NCI-H1417 (cell line): ENCODE results near the gene SLC2A9.
"Not testable (repeated sequence)": the region's sequence is repeated elsewhere in the genome, so short reads cannot be mapped to it uniquely, and the experiment has no call there.

ENCODE experiments used
- DNase-seq, 3 experiments: peaks; one replicate each; lab custom pipeline; 2025; lab: John Stamatoyannopoulos, UW

SLC2A9 gene

DNA sequence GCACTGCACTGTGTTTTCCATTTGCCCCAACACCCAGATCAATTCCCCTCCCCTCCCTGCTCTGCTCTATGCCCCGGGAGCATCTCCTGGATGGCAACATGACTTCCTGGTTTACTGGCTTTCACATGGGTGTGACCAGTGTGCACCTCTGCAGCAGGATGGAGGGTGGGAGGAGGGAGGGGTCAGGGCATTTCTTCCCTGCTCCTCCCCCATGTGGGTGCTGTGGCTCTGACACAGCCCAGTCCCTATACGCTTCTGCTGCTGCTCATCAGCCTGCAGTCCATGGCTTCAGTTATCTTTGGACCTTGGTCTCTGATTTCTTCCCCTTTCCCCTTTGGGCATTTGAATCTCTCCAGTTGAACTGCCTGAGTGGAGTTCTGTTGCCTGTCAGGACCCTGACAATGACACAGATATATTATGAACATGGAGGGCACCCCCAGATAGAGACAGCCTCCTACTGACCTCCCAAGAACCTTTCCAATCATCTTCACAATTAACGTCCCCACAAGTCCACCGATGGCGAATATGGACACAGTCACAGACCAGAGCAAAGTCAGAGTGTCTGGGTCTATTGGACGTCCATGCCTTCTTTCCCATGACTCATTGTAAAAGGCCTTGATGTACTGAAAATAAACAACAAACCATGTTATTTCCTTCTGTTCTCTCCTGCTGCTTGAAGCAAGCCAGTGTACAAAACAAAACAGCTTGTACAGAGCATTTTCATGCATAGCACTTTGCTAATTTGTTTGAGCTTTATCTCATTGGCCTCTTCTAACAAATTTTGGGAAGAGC, 24.8 kb downstream of the SLC2A9 start:
- DNase-seq: no peak

- DNase-seq: no peak
Observed at GRCh38 chr4:9994246-9994847, 26.9 kb downstream of the SLC2A9 start.

DNA sequence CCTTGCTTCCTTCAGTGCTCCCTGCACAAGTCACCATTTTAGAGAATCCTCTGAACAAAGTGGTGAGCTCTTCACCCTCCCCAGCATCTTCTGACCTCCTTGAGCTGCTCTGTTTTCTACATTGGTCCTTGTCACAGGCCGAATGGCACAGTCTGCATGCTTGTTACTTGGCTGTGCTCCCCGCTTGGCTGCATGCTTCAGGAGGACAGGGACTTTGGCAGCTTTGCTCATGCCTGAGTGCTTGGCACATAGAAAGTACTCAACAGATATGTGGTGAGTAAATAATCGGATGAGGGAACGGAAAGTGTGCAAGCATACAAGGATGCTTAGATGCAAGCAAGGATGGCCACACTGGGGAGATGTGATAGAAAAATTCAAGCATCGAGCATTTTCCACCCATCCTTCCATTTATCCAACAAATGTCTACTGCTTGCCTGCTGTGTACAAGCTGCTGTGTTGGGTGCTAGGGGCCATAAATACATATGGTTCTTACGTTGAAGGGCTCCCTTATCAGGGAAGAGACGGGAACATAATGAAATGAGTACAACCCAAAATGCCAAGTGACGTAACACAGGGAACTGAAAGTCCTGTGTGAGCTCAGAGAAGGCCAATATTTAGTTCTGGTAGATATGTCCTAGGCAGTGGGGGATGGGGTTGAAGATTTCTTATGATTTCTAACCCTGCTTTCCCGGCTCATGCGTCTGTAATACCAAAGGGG, 31.2 kb downstream of the SLC2A9 start:
- DNase-seq: no peak

GRCh38 chr4:9988933-9989332, 32.4 kb downstream of the SLC2A9 start:
- no peak for DNase-seq

DNA sequence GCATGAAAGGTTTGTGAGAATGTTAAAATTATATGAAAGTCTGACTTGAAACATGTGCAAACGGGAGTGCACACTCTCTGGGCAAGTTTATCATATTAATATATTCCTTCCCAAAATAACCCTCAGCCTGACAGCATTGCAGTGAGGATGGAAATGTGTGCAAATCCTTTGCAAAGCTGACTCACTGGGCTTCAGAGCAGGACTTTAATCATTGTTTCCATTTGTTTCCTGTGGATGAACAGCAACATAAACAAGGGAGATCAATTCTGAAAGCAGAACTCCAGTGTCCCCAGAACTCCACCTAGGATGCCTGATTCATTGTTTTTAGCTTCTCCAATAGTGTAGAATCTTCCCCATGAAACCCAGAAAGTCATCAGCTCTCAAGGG, 32.9 kb downstream of the SLC2A9 start:
- DNase-seq: no peak

DNA sequence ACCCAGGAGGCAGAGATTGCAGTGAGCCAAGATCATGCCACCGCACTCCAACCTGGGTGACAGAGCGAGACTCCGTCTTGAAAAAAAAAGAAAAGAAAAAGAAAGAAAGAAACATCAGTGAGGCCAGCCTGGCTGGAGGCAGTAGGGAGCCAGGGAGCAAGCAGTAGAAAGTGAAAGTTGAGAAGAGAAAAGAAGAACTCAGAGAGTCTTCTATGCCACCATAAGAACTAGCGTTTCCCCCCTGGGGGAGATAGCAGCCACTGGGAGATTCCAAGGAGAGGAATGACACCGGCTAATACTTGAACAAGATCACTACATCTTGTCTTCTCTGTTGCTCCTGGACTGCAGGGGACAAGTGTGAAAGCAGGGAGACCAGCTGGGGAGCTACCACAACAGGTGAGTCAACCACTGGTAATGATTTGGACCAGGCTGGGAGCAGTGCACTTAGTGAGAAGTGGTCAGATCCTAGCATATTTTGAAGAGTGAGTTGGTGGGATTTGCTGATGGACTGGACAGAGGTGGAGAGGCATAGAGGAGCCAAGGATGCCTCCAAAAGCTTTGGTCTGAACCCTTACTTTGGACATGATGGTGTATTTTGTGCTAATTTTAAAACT, 33.4 kb downstream of the SLC2A9 start:
- no peak for DNase-seq

GRCh38 chr4:9984621-9985020, 36.7 kb downstream of the SLC2A9 start:
- DNase-seq: no peak

DNA sequence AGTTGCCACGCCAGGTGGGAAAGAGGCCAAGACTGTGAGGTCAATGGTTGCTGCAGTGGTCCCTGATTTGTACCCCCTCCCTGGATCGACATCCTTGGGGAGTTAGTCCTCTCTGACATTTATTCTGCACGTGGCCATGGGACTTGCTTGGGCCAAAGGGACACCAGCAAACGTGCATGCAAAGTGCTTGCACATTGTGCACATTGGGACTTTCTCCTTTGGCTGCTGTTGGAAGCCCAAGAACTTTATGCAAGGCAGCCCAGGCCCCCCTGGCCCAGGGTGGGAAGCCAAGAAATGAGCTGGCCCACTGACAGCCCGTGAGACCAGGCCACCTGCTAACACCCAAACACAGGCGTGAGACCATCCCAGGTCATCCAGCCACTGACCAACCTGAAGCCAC, 38.1 kb downstream of the SLC2A9 start:
- no peak for DNase-seq

- DNase-seq: not testable (repeated sequence)
Observed at GRCh38 chr4:9981899-9982298, 39.4 kb downstream of the SLC2A9 start.

GRCh38 chr4:9980898-9981297, 40.4 kb downstream of the SLC2A9 start:
- no peak for DNase-seq

DNA sequence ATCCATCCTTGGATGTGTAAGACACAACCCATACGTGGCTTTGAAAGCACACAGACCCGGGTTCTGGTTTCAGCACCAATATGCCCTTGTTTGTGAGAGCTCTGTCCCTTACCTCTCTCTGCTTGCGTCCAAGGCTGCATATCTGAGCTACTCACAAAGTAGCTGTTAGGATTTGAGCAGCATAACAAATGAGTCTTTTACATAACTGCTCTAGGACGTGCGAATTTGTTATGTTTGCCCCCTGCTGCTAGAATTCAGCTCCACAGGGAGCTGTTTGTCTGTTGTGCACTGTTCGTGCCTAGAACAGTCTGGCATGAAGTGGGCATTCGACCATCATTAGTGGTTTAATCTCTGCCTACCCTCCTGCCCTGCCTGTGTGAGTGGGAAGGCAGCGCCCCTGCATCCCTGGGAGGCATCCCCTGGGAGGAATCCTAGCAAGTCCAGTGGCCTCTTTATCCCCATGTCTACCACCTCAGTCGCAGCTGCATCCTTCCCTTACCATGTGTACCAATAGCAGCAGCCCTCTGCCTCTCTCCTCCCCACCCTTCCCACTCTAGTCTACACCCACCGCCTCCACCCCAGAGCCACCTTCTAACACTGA, 42.1 kb downstream of the SLC2A9 start:
- DNase-seq: peak in 2 of 3 experiments; percentile 70 to 90

DNA sequence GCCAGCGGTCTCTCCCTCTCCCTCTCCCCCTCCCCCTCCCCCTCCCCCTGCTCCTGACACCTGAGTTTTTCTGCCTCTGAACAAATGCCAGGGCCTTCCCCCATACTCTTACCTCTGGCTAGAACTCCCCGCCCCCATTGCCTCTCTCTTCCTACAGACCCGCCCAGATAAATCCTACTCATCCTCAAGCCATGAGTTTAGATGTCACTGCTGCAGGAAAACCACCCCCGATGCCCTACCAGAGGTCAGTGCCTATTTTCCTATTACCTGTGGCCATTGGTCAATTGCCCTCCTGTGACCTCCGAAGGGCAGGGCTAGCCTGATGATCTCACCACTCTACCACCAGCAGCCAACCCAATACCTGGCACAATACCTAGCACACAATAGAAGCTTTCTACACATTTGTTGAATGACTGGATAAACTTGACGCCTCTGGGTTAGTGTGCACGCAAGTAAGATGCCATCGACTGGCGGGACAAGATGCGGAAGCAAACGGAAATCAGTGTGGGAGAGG, 43.7 kb downstream of the SLC2A9 start:
- DNase-seq: no peak

GRCh38 chr4:9976781-9977180, 44.5 kb downstream of the SLC2A9 start:
- DNase-seq: no peak

GRCh38 chr4:9976293-9976692, 45.0 kb downstream of the SLC2A9 start:
- no peak for DNase-seq

- peak in 2 of 3 experiments; percentile 20 to 72 for DNase-seq
Observed at GRCh38 chr4:9971711-9972110, 49.6 kb downstream of the SLC2A9 start.

GRCh38 chr4:9970399-9971011, 50.8 kb downstream of the SLC2A9 start:
- DNase-seq: no peak

GRCh38 chr4:9969526-9970398, 51.5 kb downstream of the SLC2A9 start:
- DNase-seq: no peak

- DNase-seq: no peak
Observed at GRCh38 chr4:9968472-9968871, 52.8 kb downstream of the SLC2A9 start.

DNA sequence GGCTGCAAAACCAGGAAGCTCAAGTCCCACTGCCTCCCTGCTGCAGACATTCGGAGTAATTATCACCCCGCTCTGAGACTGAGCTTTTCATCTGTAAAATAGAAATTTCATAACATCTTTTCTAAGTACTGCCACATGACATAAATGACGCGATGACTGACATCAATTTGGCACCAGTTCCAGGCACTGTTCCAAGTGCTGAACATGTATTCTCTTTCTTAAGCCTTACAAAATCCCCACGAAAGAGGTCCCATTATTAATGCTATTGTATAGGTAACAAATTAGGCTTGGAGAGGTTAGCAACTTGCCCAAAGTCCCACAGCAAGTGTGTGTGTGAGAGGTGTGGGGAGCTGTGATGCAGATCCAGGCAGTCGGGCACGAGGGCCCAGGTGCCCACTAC, 56.4 kb downstream of the SLC2A9 start:
- DNase-seq: no peak

- DNase-seq: no peak
Observed at GRCh38 chr4:9963328-9963727, 58.0 kb downstream of the SLC2A9 start.
